Keratinocyte (primary cell): Measurements from ENCODE around the gene PHF12. TPM values are rescaled to one million over a fixed set of nuclear protein-coding genes. Genes with fewer than 3 reads are reported as not detected.

Experiments used
- DNase-seq: peaks from one replicate; pipeline ENCODE4 v3.0.0-alpha.2; 2011; ENCODE audit warnings: low read depth, missing footprints, low spot score
- FAIRE-seq: peaks from 2 replicates; lab custom pipeline; 2011; peaks lifted over from hg19 to GRCh38; lab: Jason Lieb, UNC
- H2AFZ ChIP-seq: 2 replicates; pipeline ENCODE4 v1.6.0; 2012; ENCODE audit warnings: low read length, control low read depth, inconsistent platforms; ENCODE audit not compliant: control insufficient read depth
- H3K27ac ChIP-seq: 2 replicates; pipeline ENCODE4 v1.5.1; 2011; ENCODE audit warnings: low read length; ENCODE audit not compliant: control insufficient read depth, insufficient read depth
- H3K27me3 ChIP-seq: 3 replicates; pipeline ENCODE4 v1.6.0; 2011; ENCODE audit warnings: low read length; ENCODE audit not compliant: control insufficient read depth, insufficient read depth; ENCODE audit errors: extremely low read depth
- H3K36me3 ChIP-seq, 2 experiments: 2 replicates in 1 of 2; 3 replicates in 1 of 2; pipeline ENCODE4 v1.5.1; 2011; ENCODE audit warnings: low read length in 2 of 2, mild to moderate bottlenecking in 1 of 2; ENCODE audit not compliant: control insufficient read depth in 2 of 2, insufficient read depth in 2 of 2; ENCODE audit errors: extremely low read depth in 1 of 2
- H3K4me1 ChIP-seq: 3 replicates; pipeline ENCODE4 v1.5.1; 2011; ENCODE audit warnings: low read length; ENCODE audit not compliant: control insufficient read depth, insufficient read depth; ENCODE audit errors: extremely low read depth
- H3K4me2 ChIP-seq: 3 replicates; pipeline ENCODE4 v1.6.0; 2011; ENCODE audit warnings: low read depth, low read length; ENCODE audit not compliant: control insufficient read depth, insufficient read depth; ENCODE audit errors: extremely low read depth
- H3K4me3 ChIP-seq, 3 experiments: fragments of 200-600 bp in 1 of 3; sonication (generic) in 1 of 3; 2 replicates in 2 of 3; 3 replicates in 1 of 3; pipeline ENCODE4 v1.5.1; 2011 to 2016; ENCODE audit warnings: low read length in 3 of 3, mild to moderate bottlenecking in 3 of 3, control low read depth in 2 of 3, inconsistent platforms in 1 of 3, low read depth in 1 of 3, mixed read lengths in 1 of 3, mixed run types in 1 of 3, moderate library complexity in 1 of 3; ENCODE audit not compliant: control insufficient read depth in 2 of 3, insufficient read depth in 2 of 3; ENCODE audit errors: extremely low read depth in 1 of 3
- H3K79me2 ChIP-seq: 2 replicates; pipeline ENCODE4 v1.6.0; 2012; ENCODE audit warnings: low read length; ENCODE audit not compliant: control insufficient read depth, insufficient read depth
- H3K9ac ChIP-seq: 3 replicates; pipeline ENCODE4 v1.6.0; 2011; ENCODE audit warnings: low read length; ENCODE audit not compliant: control insufficient read depth, insufficient read depth; ENCODE audit errors: extremely low read depth
- H3K9me1 ChIP-seq: 3 replicates; pipeline ENCODE4 v1.6.0; 2011; ENCODE audit warnings: low read length; ENCODE audit not compliant: control insufficient read depth, insufficient read depth; ENCODE audit errors: extremely low read depth
- H3K9me3 ChIP-seq: 2 replicates; pipeline ENCODE4 v1.5.1; 2012; ENCODE audit warnings: low read depth, low read length; ENCODE audit not compliant: control insufficient read depth
- H4K20me1 ChIP-seq: 3 replicates; pipeline ENCODE4 v1.6.0; 2011; ENCODE audit warnings: low read length; ENCODE audit not compliant: control insufficient read depth, insufficient read depth; ENCODE audit errors: extremely low read depth
- CTCF ChIP-seq, 3 experiments: IDR thresholded peaks in 1 of 3; conservative IDR thresholded peaks in 1 of 3; optimal IDR thresholded peaks in 1 of 3; 2 replicates in 2 of 3; 3 replicates in 1 of 3; pipeline versions ENCODE3 to v1.5.1; 2011; ENCODE audit warnings: low read length in 3 of 3, mild to moderate bottlenecking in 3 of 3, moderate library complexity in 2 of 3, control low read depth in 1 of 3, inconsistent platforms in 1 of 3; ENCODE audit not compliant: insufficient read depth in 2 of 3; ENCODE audit errors: extremely low read depth in 1 of 3
- EZH2 ChIP-seq: IDR thresholded peaks from one replicate; pipeline ENCODE4 v1.6.1; 2012; ENCODE audit warnings: inconsistent platforms, mild to moderate bottlenecking, low read length, moderate library complexity
- dilution Hi-C: fragments of 300-500 bp; cut with MboI; formaldehyde crosslinking; loops from one replicate; pipeline ENCODE4 v1.7.0; 2020; ENCODE audit warnings: low sequenced_read_pairs; ENCODE audit not compliant: extremely low pct_ligation_motif_present
- polyA plus RNA-seq, 5 experiments: library from polyadenylated mRNA; depleted of rRNA in 3 of 5; stranded (reverse) in 3 of 5; stranded (forward) in 1 of 5; unstranded in 1 of 5; fragments of >200 nt; gene quantifications; 1 replicate in 1 of 5; 2 replicates in 3 of 5; 3 replicates in 1 of 5; pipeline versions ENCODE4 v1.2.1 to v1.2.3, GENCODE V29; 2011 to 2012; ENCODE audit warnings: missing spikeins in 2 of 5, low read depth in 1 of 5, low replicate concordance in 1 of 5

Gene PHF12
- polyA plus RNA-seq, 1 donor (not counting 4 experiments of a cell fraction or from before 2014, with no cell fraction given): 9.6 TPM

DNA sequence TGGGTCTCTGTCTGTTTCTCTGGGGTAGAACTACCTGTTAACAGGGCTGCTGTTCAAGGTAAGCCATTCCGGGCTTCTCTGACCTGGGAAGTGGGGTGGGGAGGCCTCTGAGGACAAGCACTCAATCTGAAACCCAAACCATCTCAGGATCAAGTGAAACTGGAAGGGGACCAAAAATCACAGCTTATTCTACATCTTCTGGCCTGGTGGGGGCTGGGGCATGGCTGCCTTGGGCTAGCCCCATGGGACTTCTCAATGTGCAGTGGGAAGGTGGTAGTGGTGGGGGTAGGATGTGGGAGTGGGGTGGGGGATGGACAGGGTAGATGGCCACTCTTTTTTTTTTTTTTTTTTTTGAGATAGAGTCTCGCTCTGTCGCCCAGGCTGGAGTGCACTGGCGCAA lies 59.3 kb downstream of the PHF12 start:
- Histone ChIP-seq H3K9ac (no peak overlapping the region), H3K4me2 (no peak overlapping the region), H2AFZ (no peak overlapping the region), H3K27ac (no peak overlapping the region), H3K4me1 (peaks cover 26% of the 10 kb centered on the region), H3K9me3 (no peaks in the 10 kb centered on the region), H3K9me1 (peaks cover 3% of the 10 kb centered on the region), H3K27me3 (no peaks in the 10 kb centered on the region), H3K79me2 (peaks cover 18% of the 10 kb centered on the region), H3K36me3 (peaks cover 4 to 6% of the 10 kb centered on the region in 2 experiments), H4K20me1 (no peaks in the 10 kb centered on the region), H3K4me3 (no peak overlapping the region)
- DNase-seq (no peak), FAIRE-seq (no peak)
- dilution Hi-C loops: no loop called here
- no peak for TF ChIP-seq CTCF (optimal IDR thresholded peaks at IDR 0.05 in 1 of 3, IDR thresholded peaks at IDR 0.05 in 1 of 3, conservative IDR thresholded peaks at IDR 0.05 in 1 of 3; ENCODE audit: extremely low read depth in 1 of 3, insufficient read depth in 2 of 3, low read length in 3 of 3)
- no peak for TF ChIP-seq EZH2

DNA sequence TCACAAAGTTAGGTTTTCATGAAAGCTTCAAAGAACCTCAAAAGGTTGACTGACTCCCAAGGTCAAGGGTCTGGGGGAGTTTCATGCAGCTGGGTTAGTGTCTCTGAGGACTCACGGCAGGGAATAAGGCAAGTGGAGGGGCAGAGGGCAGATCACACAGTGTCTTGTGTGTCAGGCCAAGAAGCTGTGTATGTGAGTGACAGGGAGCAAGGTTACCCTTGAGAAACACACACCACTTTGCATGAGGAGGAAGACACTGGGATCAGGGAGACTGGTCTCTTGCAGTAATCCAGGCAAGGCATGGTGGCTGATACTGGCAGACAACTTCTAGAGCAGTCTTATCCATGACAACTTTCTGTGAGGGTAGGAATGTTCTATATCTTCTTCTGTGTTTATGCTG lies 60.1 kb downstream of the PHF12 start:
- Histone ChIP-seq H3K36me3 (peaks cover 4 to 6% of the 10 kb centered on the region in 2 experiments), H3K4me3 (no peak overlapping the region), H3K4me1 (peaks cover 21% of the 10 kb centered on the region), H3K4me2 (no peak overlapping the region), H4K20me1 (no peaks in the 10 kb centered on the region), H2AFZ (no peak overlapping the region), H3K9me1 (peaks cover 3% of the 10 kb centered on the region), H3K9me3 (no peaks in the 10 kb centered on the region), H3K79me2 (peaks cover 13% of the 10 kb centered on the region), H3K27me3 (no peaks in the 10 kb centered on the region), H3K9ac (no peak overlapping the region), H3K27ac (no peak overlapping the region)
- DNase-seq (no peak), FAIRE-seq (no peak)
- dilution Hi-C loops: no loop called here
- TF ChIP-seq CTCF (optimal IDR thresholded peaks at IDR 0.05 in 1 of 3, IDR thresholded peaks at IDR 0.05 in 1 of 3, conservative IDR thresholded peaks at IDR 0.05 in 1 of 3; ENCODE audit: extremely low read depth in 1 of 3, insufficient read depth in 2 of 3, low read length in 3 of 3) (no peak), EZH2 (no peak)
